ENCODE measurements around the gene WAPL. TPM values are rescaled to one million over a fixed set of nuclear protein-coding genes. Genes with fewer than 3 reads are reported as not detected.
"Not testable (repeated sequence)": the region's sequence is repeated elsewhere in the genome, so short reads cannot be mapped to it uniquely, and the experiment has no call there.

The WAPL gene
- total and polyA plus RNA-seq, 11 donors, result 9.4 to 29.9 (median 21.0) TPM

GRCh38 chr10:86547296-86547695 is 25.7 kb upstream of the WAPL start:
- intact Hi-C loops (cut with DNase I), result no loop called here
- WGBS, 4 donors, result 77 to 89% (median 84%) methylated on average over 2 of the region's 2 CpGs
- DNase-seq (no peak), ATAC-seq (no peak)
- Histone ChIP-seq H3K4me3 (no peak overlapping the region), H3K9me3 (peaks cover 0 to 18% (median 0%) of the 10 kb centered on the region in 12 donors), H3K4me1 (no peaks in the 10 kb centered on the region), H3K36me3 (no peaks in the 10 kb centered on the region), H3K27me3 (no peaks in the 10 kb centered on the region), H3K27ac (no peak overlapping the region)
- TF ChIP-seq POLR2A (IDR thresholded peaks at IDR 0.05) (no peak), CTCF (IDR thresholded peaks at IDR 0.05) (no peak)

DNA sequence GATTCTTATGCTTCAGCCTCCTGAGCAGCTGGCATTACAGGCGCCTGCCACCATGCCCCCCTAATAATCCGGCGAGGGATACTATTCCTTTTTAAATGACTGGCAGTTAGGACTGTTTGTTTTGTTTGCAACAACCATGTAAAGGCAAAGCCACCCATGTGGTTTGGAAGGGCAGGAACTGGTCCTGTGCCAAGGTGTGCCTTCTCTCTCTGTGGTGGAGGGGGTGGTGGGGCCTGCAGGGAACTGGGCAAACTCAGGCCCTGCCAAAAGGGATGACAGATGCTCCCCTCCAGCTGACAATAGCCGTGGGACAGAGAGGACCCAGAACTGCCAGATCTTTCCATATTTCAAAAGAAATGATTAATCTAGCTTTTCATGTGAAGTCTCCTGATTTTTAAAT is 23.5 kb upstream of the WAPL start:
- Histone ChIP-seq H3K4me3 (no peak overlapping the region), H3K4me1 (no peaks in the 10 kb centered on the region), H3K36me3 (no peaks in the 10 kb centered on the region), H3K27ac (no peak overlapping the region), H3K9me3 (peaks cover 0 to 18% (median 0%) of the 10 kb centered on the region in 12 donors), H3K27me3 (no peaks in the 10 kb centered on the region)
- ATAC-seq (no peak), DNase-seq (no peak)
- TF ChIP-seq CTCF (IDR thresholded peaks at IDR 0.05), result no peak
- no peak for TF ChIP-seq POLR2A (IDR thresholded peaks at IDR 0.05)
- intact Hi-C loops (cut with DNase I), result no loop called here
- 75 to 79% (median 76%) methylated on average over 4 of the region's 4 CpGs for WGBS, 4 donors

DNA sequence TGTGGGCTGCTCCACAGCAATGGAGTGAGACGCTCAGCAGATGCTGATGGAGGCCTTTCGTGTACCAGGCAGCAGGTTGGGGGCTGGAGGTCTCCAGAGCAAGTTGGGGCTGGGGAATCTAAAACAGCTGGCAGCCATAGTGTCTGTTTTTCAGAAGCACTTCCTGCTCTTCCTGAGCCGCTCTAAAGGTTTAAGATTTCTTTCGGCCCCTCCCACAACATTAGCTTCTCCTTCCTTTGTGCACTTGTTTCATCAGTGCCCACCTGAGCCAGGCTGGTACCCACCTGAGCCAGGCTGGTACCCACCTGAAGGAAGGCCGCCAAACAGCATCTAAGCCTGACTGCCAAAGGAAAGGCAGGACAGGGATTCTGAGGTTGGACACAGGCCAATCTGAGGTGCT is 18.4 kb upstream of the WAPL start:
- DNase-seq (no peak), ATAC-seq (no peak)
- H3K36me3 ChIP-seq, result no peaks in the 10 kb centered on the region
- no peaks in the 10 kb centered on the region for H3K9me3 ChIP-seq
- peaks cover 0 to 13% (median 5%) of the 10 kb centered on the region in 12 donors for H3K4me1 ChIP-seq
- TF ChIP-seq CTCF (IDR thresholded peaks at IDR 0.05) (no peak), POLR2A (IDR thresholded peaks at IDR 0.05) (no peak)
- intact Hi-C loops (cut with DNase I), result no loop called here
- peaks cover 0 to 5% (median 0%) of the 10 kb centered on the region in 9 donors for H3K27me3 ChIP-seq
- no peak overlapping the region for H3K27ac ChIP-seq
- H3K4me3 ChIP-seq, result no peak overlapping the region
- WGBS, 4 donors, result 65 to 81% (median 76%) methylated on average over 5 of the region's 5 CpGs

- ATAC-seq (no peak), DNase-seq (peak in 1 of 5 donors; percentile 54)
- H3K27me3 ChIP-seq, result peaks cover 0 to 5% (median 0%) of the 10 kb centered on the region in 9 donors
- H3K9me3 ChIP-seq, result no peaks in the 10 kb centered on the region
- intact Hi-C loops (cut with DNase I), result no loop called here
- no peaks in the 10 kb centered on the region for H3K36me3 ChIP-seq
- H3K4me3 ChIP-seq, result no peak overlapping the region
- 75 to 80% (median 76%) methylated on average over 7 of the region's 7 CpGs for WGBS, 4 donors
- peaks cover 0 to 17% (median 5%) of the 10 kb centered on the region in 12 donors for H3K4me1 ChIP-seq
- no peak for TF ChIP-seq POLR2A (IDR thresholded peaks at IDR 0.05)
- no peak for TF ChIP-seq CTCF (IDR thresholded peaks at IDR 0.05)
- H3K27ac ChIP-seq, result no peak overlapping the region
These were observed 17.0 kb upstream of the WAPL start for GRCh38 chr10:86538547-86538946.

GRCh38 chr10:86538040-86538439 is 16.4 kb upstream of the WAPL start:
- ATAC-seq; intact Hi-C loops (cut with DNase I); DNase-seq; H3K27ac ChIP-seq; H3K36me3 ChIP-seq; H3K9me3 ChIP-seq; H3K4me3 ChIP-seq; H3K27me3 ChIP-seq: not testable (repeated sequence)
- peaks cover 0 to 17% (median 5%) of the 10 kb centered on the region in 12 donors for H3K4me1 ChIP-seq
- 94 to 96% (median 96%) methylated on average over 8 of the region's 8 CpGs for WGBS, 4 donors

All from heart left ventricle (tissue), 16 donors.